ENCODE results near the gene NXPH1. TPM values are rescaled to one million over a fixed set of nuclear protein-coding genes. Genes with fewer than 3 reads are reported as not detected.

The NXPH1 gene
- polyA plus RNA-seq, 4 donors, result 0.19 TPM; not detected in 3

DNA sequence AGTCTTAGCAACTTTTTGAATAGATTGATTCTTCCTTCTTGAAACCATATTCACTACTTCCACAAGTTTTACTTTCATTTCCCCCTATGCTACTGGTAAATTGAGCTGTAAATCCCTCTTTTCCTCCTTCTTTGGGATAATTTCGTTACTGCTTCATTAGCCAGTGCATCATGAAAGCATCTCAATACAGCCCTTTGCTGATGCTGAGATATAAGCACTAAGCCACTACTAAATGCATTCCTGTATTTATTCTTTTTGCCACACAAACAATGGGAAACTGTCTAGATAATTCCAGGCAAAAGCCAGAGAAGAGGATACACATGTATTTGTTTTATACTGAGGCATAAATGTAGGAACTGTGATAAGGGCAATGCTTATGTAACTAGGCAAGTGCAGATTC, 313.9 kb downstream of the NXPH1 start:
- no peaks in the 10 kb centered on the region for H3K27me3 ChIP-seq (ENCODE audit: control insufficient read depth in 3 of 3, insufficient read depth in 3 of 3, low read length in 3 of 3)
- DNase-seq, result no peak
- H3K4me3 ChIP-seq (ENCODE audit: low read depth in 1 of 3, low read length in 3 of 3), result no peak overlapping the region
- FAIRE-seq, result no peak
- no peaks in the 10 kb centered on the region for H3K4me1 ChIP-seq (ENCODE audit: control insufficient read depth in 3 of 3, insufficient read depth in 2 of 3, low read depth in 1 of 3, low read length in 2 of 3)
- H3K36me3 ChIP-seq (ENCODE audit: control insufficient read depth in 3 of 3, insufficient read depth in 2 of 3, low read depth in 1 of 3, low read length in 3 of 3), result no peaks in the 10 kb centered on the region
- WGBS, 3 donors, result 7 to 25% (median 7%) methylated on average over 1 of the region's 1 CpG
- H3K27ac ChIP-seq (ENCODE audit: low read depth in 1 of 3, low read length in 2 of 3), result no peak overlapping the region
- no peaks in the 10 kb centered on the region for H3K9me3 ChIP-seq (ENCODE audit: control insufficient read depth in 2 of 2, insufficient read depth in 1 of 2, low read depth in 1 of 2, low read length in 1 of 2)

DNA sequence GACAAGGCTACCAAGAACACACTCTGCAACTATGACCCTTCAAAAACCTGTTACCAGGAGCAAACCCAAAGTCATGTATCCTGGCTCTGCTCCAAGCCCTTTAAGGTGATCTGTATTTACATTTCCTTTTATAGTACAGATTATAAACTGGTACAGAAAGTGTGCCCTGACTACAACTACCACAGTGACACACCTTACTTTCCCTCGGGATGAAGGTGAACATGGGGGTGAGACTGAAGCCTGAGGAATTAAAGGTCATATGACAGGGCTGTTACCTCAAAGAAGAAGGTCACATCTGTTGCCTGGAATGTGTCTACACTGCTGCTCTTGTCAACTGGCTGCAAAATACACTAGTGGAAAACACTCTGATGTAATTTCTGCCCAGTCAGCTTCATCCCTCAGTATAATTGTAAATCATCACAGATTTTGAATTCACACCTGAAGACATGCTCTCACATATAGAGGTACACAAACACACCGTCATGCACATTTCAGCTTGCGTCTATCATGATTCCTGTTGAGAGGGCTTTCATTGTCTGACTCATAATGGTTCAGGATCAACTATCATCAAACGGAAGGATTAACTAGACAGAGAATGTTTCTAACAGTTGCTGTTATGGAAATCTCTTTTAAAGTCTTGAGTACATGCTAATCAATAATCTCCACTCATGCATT, 318.3 kb downstream of the NXPH1 start:
- Histone ChIP-seq H3K4me3 (ENCODE audit: low read depth in 1 of 3, low read length in 3 of 3) (no peak overlapping the region), H3K27me3 (ENCODE audit: control insufficient read depth in 3 of 3, insufficient read depth in 3 of 3, low read length in 3 of 3) (no peaks in the 10 kb centered on the region), H3K36me3 (ENCODE audit: control insufficient read depth in 3 of 3, insufficient read depth in 2 of 3, low read depth in 1 of 3, low read length in 3 of 3) (no peaks in the 10 kb centered on the region), H3K27ac (ENCODE audit: low read depth in 1 of 3, low read length in 2 of 3) (no peak overlapping the region), H3K4me1 (ENCODE audit: control insufficient read depth in 3 of 3, insufficient read depth in 2 of 3, low read depth in 1 of 3, low read length in 2 of 3) (no peaks in the 10 kb centered on the region), H3K9me3 (ENCODE audit: control insufficient read depth in 2 of 2, insufficient read depth in 1 of 2, low read depth in 1 of 2, low read length in 1 of 2) (no peaks in the 10 kb centered on the region)
- WGBS, 3 donors, result 73 to 78% (median 75%) methylated on average over 4 of the region's 4 CpGs
- DNase-seq, result no peak
- no peak for FAIRE-seq

DNA sequence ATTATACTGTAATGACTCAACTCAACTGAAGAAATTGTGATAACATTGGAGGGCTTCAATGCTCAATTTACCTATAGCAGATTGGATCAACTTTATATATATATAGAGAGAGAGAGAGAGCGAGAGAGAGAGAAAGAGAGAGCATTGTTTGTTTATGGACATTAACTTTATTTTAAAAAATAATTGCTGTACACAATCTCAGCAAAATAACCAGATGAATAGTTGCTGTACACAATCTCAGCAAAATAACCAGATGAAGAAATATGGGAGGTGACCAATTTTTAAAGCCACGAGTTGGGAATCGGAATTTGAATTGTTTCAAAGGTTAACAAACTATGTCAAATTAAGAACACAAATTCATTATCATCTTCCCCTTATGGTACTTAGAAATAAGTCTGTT, 319.9 kb downstream of the NXPH1 start:
- FAIRE-seq, result no peak
- Histone ChIP-seq H3K27ac (ENCODE audit: low read depth in 1 of 3, low read length in 2 of 3) (no peak overlapping the region), H3K36me3 (ENCODE audit: control insufficient read depth in 3 of 3, insufficient read depth in 2 of 3, low read depth in 1 of 3, low read length in 3 of 3) (no peaks in the 10 kb centered on the region), H3K9me3 (ENCODE audit: control insufficient read depth in 2 of 2, insufficient read depth in 1 of 2, low read depth in 1 of 2, low read length in 1 of 2) (no peaks in the 10 kb centered on the region), H3K27me3 (ENCODE audit: control insufficient read depth in 3 of 3, insufficient read depth in 3 of 3, low read length in 3 of 3) (no peaks in the 10 kb centered on the region), H3K4me1 (ENCODE audit: control insufficient read depth in 3 of 3, insufficient read depth in 2 of 3, low read depth in 1 of 3, low read length in 2 of 3) (no peaks in the 10 kb centered on the region), H3K4me3 (ENCODE audit: low read depth in 1 of 3, low read length in 3 of 3) (no peak overlapping the region)
- no peak for DNase-seq
- 75 to 84% (median 81%) methylated on average over 3 of the region's 3 CpGs for WGBS, 3 donors

DNA sequence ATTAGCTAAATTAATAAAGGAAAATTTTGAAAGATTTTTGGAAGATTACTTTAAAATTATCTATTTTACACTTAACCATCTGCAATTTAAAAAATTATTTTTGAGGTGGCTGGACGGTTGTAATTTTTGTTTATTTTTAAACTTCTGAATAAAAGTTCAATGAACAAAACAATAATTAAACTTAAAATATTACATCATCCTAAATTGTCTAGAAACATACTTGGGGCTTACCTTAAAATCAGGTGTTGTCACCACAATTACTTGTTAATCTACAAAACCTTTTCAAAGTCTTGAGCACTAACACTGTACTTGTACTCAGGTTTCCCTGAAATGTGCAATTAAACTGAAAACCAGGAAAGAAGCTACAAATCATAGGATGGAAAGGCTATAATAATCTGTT, 328.3 kb downstream of the NXPH1 start:
- WGBS, 3 donors, result 70 to 79% (median 75%) methylated on average over 1 of the region's 1 CpG
- Histone ChIP-seq H3K27ac (ENCODE audit: low read depth in 1 of 3, low read length in 2 of 3) (no peak overlapping the region), H3K9me3 (ENCODE audit: control insufficient read depth in 2 of 2, insufficient read depth in 1 of 2, low read depth in 1 of 2, low read length in 1 of 2) (peaks cover 0 to 4% of the 10 kb centered on the region in 2 donors), H3K4me3 (ENCODE audit: low read depth in 1 of 3, low read length in 3 of 3) (no peak overlapping the region), H3K36me3 (ENCODE audit: control insufficient read depth in 3 of 3, insufficient read depth in 2 of 3, low read depth in 1 of 3, low read length in 3 of 3) (no peaks in the 10 kb centered on the region), H3K27me3 (ENCODE audit: control insufficient read depth in 3 of 3, insufficient read depth in 3 of 3, low read length in 3 of 3) (no peaks in the 10 kb centered on the region), H3K4me1 (ENCODE audit: control insufficient read depth in 3 of 3, insufficient read depth in 2 of 3, low read depth in 1 of 3, low read length in 2 of 3) (no peaks in the 10 kb centered on the region)
- no peak for FAIRE-seq
- no peak for DNase-seq

DNA sequence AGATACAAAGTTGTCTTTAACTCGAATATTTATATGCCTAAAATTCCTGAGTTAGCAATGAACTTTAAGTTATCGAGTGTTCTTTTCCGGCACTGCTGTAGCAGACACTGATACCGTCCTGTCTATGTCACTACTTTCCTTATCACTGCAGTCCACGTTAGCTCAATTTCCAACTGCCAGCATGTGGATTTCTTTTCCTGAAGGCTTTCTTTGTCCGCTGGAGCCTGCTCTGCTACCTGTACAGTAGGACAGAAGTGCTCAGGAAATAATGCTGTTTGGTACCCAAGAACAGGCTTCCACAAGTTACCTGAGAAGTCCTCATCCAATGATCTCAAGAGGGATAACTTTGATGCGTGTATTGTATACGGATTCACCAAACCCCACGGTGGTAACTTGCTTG, 329.4 kb downstream of the NXPH1 start:
- H3K27me3 ChIP-seq (ENCODE audit: control insufficient read depth in 3 of 3, insufficient read depth in 3 of 3, low read length in 3 of 3), result no peaks in the 10 kb centered on the region
- H3K4me1 ChIP-seq (ENCODE audit: control insufficient read depth in 3 of 3, insufficient read depth in 2 of 3, low read depth in 1 of 3, low read length in 2 of 3), result no peaks in the 10 kb centered on the region
- DNase-seq, result no peak
- H3K27ac ChIP-seq (ENCODE audit: low read depth in 1 of 3, low read length in 2 of 3), result no peak overlapping the region
- H3K9me3 ChIP-seq (ENCODE audit: control insufficient read depth in 2 of 2, insufficient read depth in 1 of 2, low read depth in 1 of 2, low read length in 1 of 2), result peaks cover 0 to 4% of the 10 kb centered on the region in 2 donors
- no peak for FAIRE-seq
- WGBS, 3 donors, result 67 to 75% (median 70%) methylated on average over 9 of the region's 9 CpGs
- no peak overlapping the region for H3K4me3 ChIP-seq (ENCODE audit: low read depth in 1 of 3, low read length in 3 of 3)
- H3K36me3 ChIP-seq (ENCODE audit: control insufficient read depth in 3 of 3, insufficient read depth in 2 of 3, low read depth in 1 of 3, low read length in 3 of 3), result no peaks in the 10 kb centered on the region

DNA sequence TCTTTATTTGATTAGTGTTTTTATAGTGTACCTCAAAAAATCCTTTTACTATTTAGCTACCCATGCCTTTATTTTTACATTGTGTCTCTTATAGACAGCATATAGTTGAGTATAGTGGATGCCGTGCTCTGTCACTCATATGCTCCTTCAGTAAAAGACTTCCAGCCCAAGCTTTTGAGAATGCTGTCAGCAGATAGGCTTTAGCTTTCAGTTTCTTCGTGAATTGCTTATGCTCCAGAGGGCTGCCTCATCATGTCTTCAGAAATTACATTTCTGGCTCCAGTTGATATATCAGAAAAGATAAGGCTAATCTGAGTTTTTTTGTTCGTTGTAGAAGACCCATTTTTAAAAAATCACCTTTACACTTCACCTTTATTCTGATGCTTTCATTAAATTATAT, 332.0 kb downstream of the NXPH1 start:
- H3K27me3 ChIP-seq (ENCODE audit: control insufficient read depth in 3 of 3, insufficient read depth in 3 of 3, low read length in 3 of 3), result no peaks in the 10 kb centered on the region
- FAIRE-seq (no peak), DNase-seq (no peak)
- no peaks in the 10 kb centered on the region for H3K4me1 ChIP-seq (ENCODE audit: control insufficient read depth in 3 of 3, insufficient read depth in 2 of 3, low read depth in 1 of 3, low read length in 2 of 3)
- H3K4me3 ChIP-seq (ENCODE audit: low read depth in 1 of 3, low read length in 3 of 3), result no peak overlapping the region
- no peak overlapping the region for H3K27ac ChIP-seq (ENCODE audit: low read depth in 1 of 3, low read length in 2 of 3)
- 52 to 61% (median 58%) methylated on average over 3 of the region's 3 CpGs for WGBS, 3 donors
- no peaks in the 10 kb centered on the region for H3K36me3 ChIP-seq (ENCODE audit: control insufficient read depth in 3 of 3, insufficient read depth in 2 of 3, low read depth in 1 of 3, low read length in 3 of 3)
- H3K9me3 ChIP-seq (ENCODE audit: control insufficient read depth in 2 of 2, insufficient read depth in 1 of 2, low read depth in 1 of 2, low read length in 1 of 2), result peaks cover 0 to 2% of the 10 kb centered on the region in 2 donors

DNA sequence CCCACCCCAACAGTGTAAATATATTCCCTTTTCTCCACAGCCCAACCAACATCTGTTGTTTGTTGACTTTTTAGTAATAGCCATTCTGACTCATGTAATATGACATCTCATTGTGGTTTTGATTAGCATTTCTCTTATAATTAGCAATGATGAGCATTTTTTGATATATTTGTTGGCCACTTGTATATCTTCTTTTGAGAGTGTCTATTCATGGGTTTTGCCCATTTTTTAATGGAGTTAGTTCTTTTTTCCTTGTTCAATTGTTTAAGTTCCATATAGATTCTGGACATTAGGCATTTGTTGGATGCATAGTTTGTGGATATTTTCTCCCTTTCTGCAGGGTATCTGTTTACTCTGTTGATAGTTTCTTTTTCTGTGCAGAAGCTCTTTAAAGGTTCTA, 340.1 kb downstream of the NXPH1 start:
- no peaks in the 10 kb centered on the region for H3K4me1 ChIP-seq (ENCODE audit: control insufficient read depth in 3 of 3, insufficient read depth in 2 of 3, low read depth in 1 of 3, low read length in 2 of 3)
- FAIRE-seq (no peak), DNase-seq (no peak)
- peaks cover 0 to under 1% of the 10 kb centered on the region in 2 donors for H3K9me3 ChIP-seq (ENCODE audit: control insufficient read depth in 2 of 2, insufficient read depth in 1 of 2, low read depth in 1 of 2, low read length in 1 of 2)
- no peak overlapping the region for H3K27ac ChIP-seq (ENCODE audit: low read depth in 1 of 3, low read length in 2 of 3)
- H3K4me3 ChIP-seq (ENCODE audit: low read depth in 1 of 3, low read length in 3 of 3), result no peak overlapping the region
- no peaks in the 10 kb centered on the region for H3K27me3 ChIP-seq (ENCODE audit: control insufficient read depth in 3 of 3, insufficient read depth in 3 of 3, low read length in 3 of 3)
- H3K36me3 ChIP-seq (ENCODE audit: control insufficient read depth in 3 of 3, insufficient read depth in 2 of 3, low read depth in 1 of 3, low read length in 3 of 3), result no peaks in the 10 kb centered on the region

DNA sequence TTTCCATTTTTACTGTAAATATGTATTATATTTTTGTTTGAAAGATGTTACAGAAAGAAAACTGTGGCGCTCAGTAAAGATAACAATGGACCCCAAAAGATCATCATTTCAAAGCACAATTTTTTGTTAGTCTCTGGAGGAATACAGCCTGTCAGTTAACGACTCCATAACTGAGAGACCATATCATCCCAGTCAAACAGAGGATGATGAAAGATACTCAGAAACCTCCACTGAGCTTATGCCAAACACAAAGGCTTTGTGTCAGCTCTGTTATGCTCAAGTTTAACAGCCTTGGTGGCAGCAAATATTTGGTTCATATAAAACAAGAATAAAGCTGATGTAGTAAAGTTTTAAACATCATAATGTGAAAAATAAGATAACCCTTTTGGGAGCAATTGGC, 345.1 kb downstream of the NXPH1 start:
- no peaks in the 10 kb centered on the region for H3K36me3 ChIP-seq (ENCODE audit: control insufficient read depth in 3 of 3, insufficient read depth in 2 of 3, low read depth in 1 of 3, low read length in 3 of 3)
- H3K4me3 ChIP-seq (ENCODE audit: low read depth in 1 of 3, low read length in 3 of 3), result no peak overlapping the region
- FAIRE-seq, result no peak
- no peak for DNase-seq
- H3K9me3 ChIP-seq (ENCODE audit: control insufficient read depth in 2 of 2, insufficient read depth in 1 of 2, low read depth in 1 of 2, low read length in 1 of 2), result no peaks in the 10 kb centered on the region
- no peak overlapping the region for H3K27ac ChIP-seq (ENCODE audit: low read depth in 1 of 3, low read length in 2 of 3)
- H3K4me1 ChIP-seq (ENCODE audit: control insufficient read depth in 3 of 3, insufficient read depth in 2 of 3, low read depth in 1 of 3, low read length in 2 of 3), result no peaks in the 10 kb centered on the region
- WGBS, 3 donors, result 63 to 67% (median 65%) methylated on average over 2 of the region's 2 CpGs
- H3K27me3 ChIP-seq (ENCODE audit: control insufficient read depth in 3 of 3, insufficient read depth in 3 of 3, low read length in 3 of 3), result no peaks in the 10 kb centered on the region

DNA sequence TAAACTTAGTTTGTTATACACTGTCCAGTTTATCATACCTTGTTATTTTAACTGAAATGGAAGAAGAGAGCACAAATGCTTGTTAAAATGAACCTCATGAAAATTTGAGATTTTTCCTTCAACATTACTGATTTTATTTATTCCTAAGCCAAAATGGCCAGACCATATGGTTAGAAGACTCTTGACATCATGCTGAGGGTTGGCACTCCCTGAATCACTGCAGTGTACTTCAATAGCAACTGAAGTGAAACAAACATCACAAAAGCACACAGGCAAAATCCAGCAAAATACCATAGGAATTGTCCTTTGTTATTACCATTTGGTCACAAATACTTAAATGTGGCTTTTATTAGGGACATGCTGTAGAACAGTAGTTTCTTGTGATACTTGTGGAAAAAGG, 347.8 kb downstream of the NXPH1 start:
- no peak for DNase-seq
- Histone ChIP-seq H3K27me3 (ENCODE audit: control insufficient read depth in 3 of 3, insufficient read depth in 3 of 3, low read length in 3 of 3) (no peaks in the 10 kb centered on the region), H3K36me3 (ENCODE audit: control insufficient read depth in 3 of 3, insufficient read depth in 2 of 3, low read depth in 1 of 3, low read length in 3 of 3) (no peaks in the 10 kb centered on the region), H3K27ac (ENCODE audit: low read depth in 1 of 3, low read length in 2 of 3) (no peak overlapping the region), H3K4me3 (ENCODE audit: low read depth in 1 of 3, low read length in 3 of 3) (no peak overlapping the region), H3K4me1 (ENCODE audit: control insufficient read depth in 3 of 3, insufficient read depth in 2 of 3, low read depth in 1 of 3, low read length in 2 of 3) (no peaks in the 10 kb centered on the region), H3K9me3 (ENCODE audit: control insufficient read depth in 2 of 2, insufficient read depth in 1 of 2, low read depth in 1 of 2, low read length in 1 of 2) (no peaks in the 10 kb centered on the region)
- FAIRE-seq, result no peak

Measured in small intestine (tissue), 7 donors.